ENCODE measurements around the gene MAGEA9. TPM values are rescaled to one million over a fixed set of nuclear protein-coding genes. Genes with fewer than 3 reads are reported as not detected.

Gene MAGEA9
- total RNA-seq, 1 experiment from 2014 or later, result not detected

DNA sequence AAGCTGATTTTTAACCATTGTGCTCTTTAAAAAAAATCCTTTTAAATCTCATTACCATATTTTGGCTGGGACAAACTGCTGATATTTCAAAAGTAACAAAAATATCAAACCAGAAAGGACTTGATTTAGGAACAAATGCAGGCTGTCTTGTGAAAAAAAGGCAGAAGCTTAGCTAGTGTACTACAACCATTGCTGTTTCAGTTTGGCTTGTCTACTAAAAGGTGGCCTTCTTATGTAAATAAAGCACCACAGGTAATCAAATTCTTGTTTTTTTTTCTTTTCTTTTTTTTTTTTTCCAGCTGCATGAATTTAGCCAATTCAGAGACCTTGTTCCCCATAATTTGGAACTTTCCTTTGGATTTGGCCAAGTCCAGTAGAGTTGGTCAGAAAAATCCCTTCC lies 55.4 kb downstream of the MAGEA9 start:
- no peak overlapping the region for H3K4me3 Mint-ChIP-seq (ENCODE audit: unreplicated experiment)
- H3K27me3 ChIP-seq (replicated peaks; ENCODE audit: control insufficient read depth, insufficient read depth, low read length), result no peaks in the 10 kb centered on the region
- H3K4me1 ChIP-seq, result no peaks in the 10 kb centered on the region
- H3K4me1 Mint-ChIP-seq (ENCODE audit: low read depth, unreplicated experiment), result no peaks in the 10 kb centered on the region
- no peak for DNase-seq
- H3K4me3 ChIP-seq (ENCODE audit: low read depth, low read length), result no peak overlapping the region
- TF ChIP-seq, protein P1, sequence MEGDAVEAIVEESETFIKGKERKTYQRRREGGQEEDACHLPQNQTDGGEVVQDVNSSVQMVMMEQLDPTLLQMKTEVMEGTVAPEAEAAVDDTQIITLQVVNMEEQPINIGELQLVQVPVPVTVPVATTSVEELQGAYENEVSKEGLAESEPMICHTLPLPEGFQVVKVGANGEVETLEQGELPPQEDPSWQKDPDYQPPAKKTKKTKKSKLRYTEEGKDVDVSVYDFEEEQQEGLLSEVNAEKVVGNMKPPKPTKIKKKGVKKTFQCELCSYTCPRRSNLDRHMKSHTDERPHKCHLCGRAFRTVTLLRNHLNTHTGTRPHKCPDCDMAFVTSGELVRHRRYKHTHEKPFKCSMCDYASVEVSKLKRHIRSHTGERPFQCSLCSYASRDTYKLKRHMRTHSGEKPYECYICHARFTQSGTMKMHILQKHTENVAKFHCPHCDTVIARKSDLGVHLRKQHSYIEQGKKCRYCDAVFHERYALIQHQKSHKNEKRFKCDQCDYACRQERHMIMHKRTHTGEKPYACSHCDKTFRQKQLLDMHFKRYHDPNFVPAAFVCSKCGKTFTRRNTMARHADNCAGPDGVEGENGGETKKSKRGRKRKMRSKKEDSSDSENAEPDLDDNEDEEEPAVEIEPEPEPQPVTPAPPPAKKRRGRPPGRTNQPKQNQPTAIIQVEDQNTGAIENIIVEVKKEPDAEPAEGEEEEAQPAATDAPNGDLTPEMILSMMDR (IDR thresholded peaks at IDR 0.05; ENCODE audit: insufficient read depth in 1 of 2, low read depth in 1 of 2, low read length in 1 of 2, severe bottlenecking in 1 of 2, unreplicated experiment in 1 of 2), result no peak
- no peaks in the 10 kb centered on the region for H3K9me3 ChIP-seq
- H3K36me3 Mint-ChIP-seq (ENCODE audit: insufficient read depth, unreplicated experiment), result no peaks in the 10 kb centered on the region
- no TSS peak for BruUV-seq (replicated peaks)
- H3K27me3 Mint-ChIP-seq (ENCODE audit: insufficient read depth, unreplicated experiment), result peaks cover 7% of the 10 kb centered on the region
- CTCF ChIA-PET, result interaction anchor here (0.6 kb wide), 1 partner anchor 366 kb away, joined by 3 read pairs; no protein-coding TSS in a partner anchor
- no peaks in the 10 kb centered on the region for H3K36me3 ChIP-seq (ENCODE audit: control insufficient read depth, insufficient read depth, low read length)
- intact Hi-C loops (cut with micrococcal nuclease; ENCODE audit: unreplicated experiment), result no loop called here
- POLR2A ChIA-PET, result no interaction called here
- no peaks in the 10 kb centered on the region for H3K9me3 Mint-ChIP-seq (ENCODE audit: unreplicated experiment)
- H3K27ac Mint-ChIP-seq (ENCODE audit: unreplicated experiment), result no peak overlapping the region

Other genes starting within 250 kb of the MAGEA9 start
- gene EOLA1, start 240.9 kb upstream of the MAGEA9 start, total RNA-seq (2022), result 7.1 and 10.2 TPM in 2 replicates
- gene HSFX3, start 232.0 kb upstream of the MAGEA9 start, total RNA-seq (2022), result not detected in 2 replicates
- not detected in 2 replicates for gene MAGEA9B, start 194.5 kb upstream of the MAGEA9 start, total RNA-seq (2022)
- gene HSFX2, start 186.6 kb upstream of the MAGEA9 start, total RNA-seq (2022), result 0.23 TPM in 1 of 2 replicates, not detected in the other
- gene TMEM185A, start 150.1 kb upstream of the MAGEA9 start, total RNA-seq (2022), result 14.2 and 17.1 TPM in 2 replicates
- gene MAGEA11, start 69.9 kb upstream of the MAGEA9 start, total RNA-seq (2022), result 0.14 TPM in 1 of 2 replicates, not detected in the other
- gene HSFX1, start 7.9 kb upstream of the MAGEA9 start, total RNA-seq (2022), result 0.23 and 0.37 TPM in 2 replicates
- gene MAGEA8, start 99.3 kb downstream of the MAGEA9 start, total RNA-seq (2022), result not detected in 2 replicates
- not detected in 2 replicates for gene HSFX4, start 147.6 kb downstream of the MAGEA9 start, total RNA-seq (2022)
- 28.0 and 32.1 TPM in 2 replicates for gene EOLA2, start 156.6 kb downstream of the MAGEA9 start, total RNA-seq (2022)

Measured in Caco-2 (cell line).